Activated CD4-positive, alpha-beta T cell treated with anti-CD3 and anti-CD28 coated beads, Interleukin-2, amount 50 U/mL, for 24 hours (primary cell): Measurements from ENCODE around the gene CSF1R.
"Not testable (repeated sequence)": the region's sequence is repeated elsewhere in the genome, so short reads cannot be mapped to it uniquely, and the experiment has no call there.

ENCODE experiments used
- DNase-seq, 2 donors: peaks; one replicate each; pipeline ENCODE4 v3.0.0-alpha.2; 2020; ENCODE audit warnings: low read depth in 1 of 2, low spot score in 1 of 2

CSF1R gene

GRCh38 chr5:150055326-150056074 is 30.9 kb downstream of the CSF1R start:
- DNase-seq, result no peak

GRCh38 chr5:150054569-150054968 is 31.8 kb downstream of the CSF1R start:
- no peak for DNase-seq

- DNase-seq, result no peak
These were observed 32.5 kb downstream of the CSF1R start for GRCh38 chr5:150053713-150054392.

- no peak for DNase-seq
These were observed 33.2 kb downstream of the CSF1R start for GRCh38 chr5:150052956-150053712.

GRCh38 chr5:150052226-150052955 is 34.0 kb downstream of the CSF1R start:
- no peak for DNase-seq

- DNase-seq, result no peak
These were observed 34.6 kb downstream of the CSF1R start for GRCh38 chr5:150051657-150052195.

GRCh38 chr5:150050172-150050811 is 36.1 kb downstream of the CSF1R start:
- DNase-seq, result not testable (repeated sequence)

- no peak for DNase-seq
These were observed 40.3 kb downstream of the CSF1R start for GRCh38 chr5:150046031-150046430.

- no peak for DNase-seq
These were observed 40.8 kb downstream of the CSF1R start for GRCh38 chr5:150045549-150045948.

- DNase-seq, result no peak
These were observed 41.6 kb downstream of the CSF1R start for GRCh38 chr5:150044712-150045111.

GRCh38 chr5:150044329-150044681 is 42.0 kb downstream of the CSF1R start:
- DNase-seq, result no peak

- DNase-seq, result no peak
These were observed 42.6 kb downstream of the CSF1R start for GRCh38 chr5:150043657-150044328.

GRCh38 chr5:150042459-150042858 is 43.9 kb downstream of the CSF1R start:
- no peak for DNase-seq

GRCh38 chr5:150038547-150038946 is 47.8 kb downstream of the CSF1R start:
- no peak for DNase-seq

GRCh38 chr5:150036513-150036912 is 49.8 kb downstream of the CSF1R start:
- no peak for DNase-seq

- DNase-seq, result no peak
These were observed 51.0 kb downstream of the CSF1R start for GRCh38 chr5:150035139-150035895.

- DNase-seq, result no peak
These were observed 51.7 kb downstream of the CSF1R start for GRCh38 chr5:150034662-150035061.

- DNase-seq, result no peak
These were observed 53.0 kb downstream of the CSF1R start for GRCh38 chr5:150033334-150033733.

GRCh38 chr5:150028047-150028446 is 58.3 kb downstream of the CSF1R start:
- DNase-seq, result not testable (repeated sequence)
